ENCODE results near the gene OR1L6. TPM values are rescaled to one million over a fixed set of nuclear protein-coding genes. Genes with fewer than 3 reads are reported as not detected.

The OR1L6 gene, protein sequence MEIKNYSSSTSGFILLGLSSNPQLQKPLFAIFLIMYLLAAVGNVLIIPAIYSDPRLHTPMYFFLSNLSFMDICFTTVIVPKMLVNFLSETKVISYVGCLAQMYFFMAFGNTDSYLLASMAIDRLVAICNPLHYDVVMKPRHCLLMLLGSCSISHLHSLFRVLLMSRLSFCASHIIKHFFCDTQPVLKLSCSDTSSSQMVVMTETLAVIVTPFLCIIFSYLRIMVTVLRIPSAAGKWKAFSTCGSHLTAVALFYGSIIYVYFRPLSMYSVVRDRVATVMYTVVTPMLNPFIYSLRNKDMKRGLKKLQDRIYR
- not detected in 2 replicates for total RNA-seq

DNA sequence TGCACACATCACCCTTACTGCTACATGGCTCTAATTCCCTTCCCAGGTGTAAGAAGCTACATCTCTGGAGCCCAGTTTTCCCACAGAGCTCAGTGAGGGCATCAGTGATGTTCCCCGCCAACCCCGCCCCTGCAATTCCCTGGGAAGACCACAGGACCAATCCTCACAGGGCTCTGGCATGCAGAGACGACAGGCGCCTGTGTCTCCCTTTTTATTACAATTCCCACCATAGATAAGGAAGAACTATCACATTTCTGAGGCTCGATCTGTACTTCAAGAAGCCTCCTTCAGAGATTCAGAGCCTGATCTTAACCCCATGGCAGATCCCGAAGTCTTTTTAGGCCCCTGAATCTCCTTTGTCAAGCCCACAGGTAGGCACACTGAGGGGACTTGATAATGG lies at the start of gene OR1L6:
Gene OR1L6, plus strand, starts transcription at position 301 of the 400 bp plus-strand sequence. CDS start 7,545 bp downstream, outside the sequence.

GRCh38 chr9:122723690-122724089 lies 18.4 kb upstream of the OR1L6 start, which contains the start of gene OR1L4:
OR1L4 (plus strand) TSS chr9:122723990; CDS start chr9:122723990, 0 bp downstream.

GRCh38 chr9:122788831-122789230 lies 46.7 kb downstream of the OR1L6 start, which contains the start of gene OR5C1:
OR5C1 (plus strand) TSS chr9:122788933; CDS start chr9:122788933, 0 bp downstream.

Other genes starting within 250 kb of the OR1L6 start
- not detected in 2 replicates for gene OR1J2, start 231.5 kb upstream of the OR1L6 start, total RNA-seq
- not detected in 2 replicates for gene OR1J4, start 223.2 kb upstream of the OR1L6 start, total RNA-seq
- gene OR1N1, start 215.0 kb upstream of the OR1L6 start, total RNA-seq: not detected in 2 replicates
- not detected in 2 replicates for gene OR1N2, start 189.2 kb upstream of the OR1L6 start, total RNA-seq
- 0.11 TPM in 1 of 2 replicates, not detected in the other for gene OR1L8, start 158.9 kb upstream of the OR1L6 start, total RNA-seq
- gene OR1Q1, start 127.6 kb upstream of the OR1L6 start, total RNA-seq: not detected in 2 replicates
- not detected in 2 replicates for gene OR1B1, start 84.7 kb upstream of the OR1L6 start, total RNA-seq
- gene OR1L1, start 80.6 kb upstream of the OR1L6 start, total RNA-seq: not detected in 2 replicates
- not detected in 2 replicates for gene OR1L3, start 67.2 kb upstream of the OR1L6 start, total RNA-seq
- not detected in 2 replicates for gene OR1L4, start 18.3 kb upstream of the OR1L6 start, total RNA-seq
- gene OR5C1, start 46.6 kb downstream of the OR1L6 start, total RNA-seq: not detected in 2 replicates
- not detected in 2 replicates for gene OR1K1, start 57.8 kb downstream of the OR1L6 start, total RNA-seq
- gene PDCL, start 86.3 kb downstream of the OR1L6 start, total RNA-seq: 27.9 and 33.0 TPM in 2 replicates
- gene RC3H2, start 163.1 kb downstream of the OR1L6 start, total RNA-seq: 35.3 and 38.3 TPM in 2 replicates
- gene ZBTB6, start 171.0 kb downstream of the OR1L6 start, total RNA-seq: 10.6 and 16.2 TPM in 2 replicates
- gene ZBTB26, start 189.2 kb downstream of the OR1L6 start, total RNA-seq: 2.5 and 3.5 TPM in 2 replicates
- gene RABGAP1, start 198.7 kb downstream of the OR1L6 start, total RNA-seq: 63.1 and 71.1 TPM in 2 replicates

All from placental epithelial cell (primary cell).